NCI-H526 (cell line): ENCODE measurements around the gene SIGLECL1.
"Not testable (repeated sequence)": the region's sequence is repeated elsewhere in the genome, so short reads cannot be mapped to it uniquely, and the experiment has no call there.

Experiments
- DNase-seq, 2 experiments: peaks; one replicate each; lab custom pipeline; 2025; lab: John Stamatoyannopoulos, UW

SIGLECL1 gene

DNA sequence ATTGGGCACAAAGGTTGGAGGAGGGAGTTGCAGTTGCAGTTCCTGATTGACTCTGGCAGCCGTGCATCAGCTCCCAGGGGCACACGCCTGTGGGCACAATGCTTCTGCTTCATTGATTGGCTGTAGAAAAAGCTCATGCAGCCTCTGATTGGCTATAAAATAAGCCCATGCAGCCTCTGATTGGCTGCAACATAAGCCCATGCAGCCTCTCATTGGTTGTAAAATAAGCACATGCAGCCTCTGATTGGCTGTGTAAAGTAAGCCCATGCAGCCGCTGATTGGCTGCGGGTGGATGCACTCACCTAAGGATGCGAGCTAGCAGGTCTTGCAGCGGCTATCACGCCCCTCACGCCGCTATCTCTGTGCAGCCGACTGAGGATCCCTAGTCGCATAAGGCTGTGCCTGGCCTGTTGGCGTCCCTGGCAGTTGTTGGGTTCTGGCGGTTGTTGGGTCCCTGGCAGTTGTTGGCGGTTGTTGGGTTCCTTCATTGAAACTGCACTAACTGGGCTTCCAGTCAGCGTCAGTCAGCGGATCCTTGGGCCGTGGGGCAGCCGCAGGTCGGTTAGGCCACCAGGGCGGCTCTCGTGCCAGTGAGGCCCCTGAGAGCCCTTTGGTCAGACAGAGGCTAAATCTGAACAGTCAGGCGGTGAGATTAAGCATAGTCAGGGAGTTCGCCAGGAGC lies at the start of gene SIGLECL1:
TSS of gene SIGLECL1 (plus strand) at position 295 of the 682 bp plus-strand sequence. CDS start 12,993 bp downstream, outside the sequence.
- DNase-seq = no peak

DNA sequence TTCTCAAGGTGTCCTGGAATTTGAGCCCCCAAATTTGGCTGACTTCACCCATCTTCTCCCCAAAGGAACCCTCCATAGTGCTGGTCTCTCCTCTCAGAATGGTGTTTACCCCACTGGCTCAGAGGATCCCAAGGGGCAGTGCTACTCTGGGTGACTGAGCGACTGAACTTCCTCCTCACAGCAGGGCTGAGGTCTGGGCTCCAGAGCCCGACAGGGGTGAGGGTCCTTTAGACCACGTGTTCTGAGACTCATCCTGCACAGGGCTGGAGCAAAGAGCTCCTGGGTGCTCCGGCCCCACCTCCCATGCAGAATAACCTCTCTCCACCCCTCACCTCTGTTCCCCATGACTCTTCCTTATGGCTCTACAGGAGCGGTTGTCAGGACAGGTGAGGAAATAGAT lies 49.2 kb upstream of the SIGLECL1 start:
- DNase-seq = no peak

DNA sequence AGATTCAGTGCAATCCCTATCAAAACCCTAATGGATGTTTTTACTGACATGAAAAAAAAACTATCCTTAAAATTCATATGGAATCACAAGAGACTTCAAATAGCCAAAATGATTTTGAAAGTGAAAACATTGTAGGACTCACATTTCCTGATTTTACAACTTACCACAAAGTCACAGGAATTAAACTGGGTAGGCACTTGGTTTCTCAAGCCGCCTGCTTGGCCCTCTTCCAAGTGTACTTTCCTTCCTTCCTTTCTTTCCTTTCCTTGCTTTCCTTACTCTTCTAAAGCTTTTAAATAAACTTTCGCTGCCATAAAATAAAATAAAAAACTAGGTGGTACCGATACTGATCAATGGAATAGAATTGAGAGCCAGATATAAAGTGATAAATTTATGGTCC lies 47.0 kb upstream of the SIGLECL1 start:
- DNase-seq = no peak

DNA sequence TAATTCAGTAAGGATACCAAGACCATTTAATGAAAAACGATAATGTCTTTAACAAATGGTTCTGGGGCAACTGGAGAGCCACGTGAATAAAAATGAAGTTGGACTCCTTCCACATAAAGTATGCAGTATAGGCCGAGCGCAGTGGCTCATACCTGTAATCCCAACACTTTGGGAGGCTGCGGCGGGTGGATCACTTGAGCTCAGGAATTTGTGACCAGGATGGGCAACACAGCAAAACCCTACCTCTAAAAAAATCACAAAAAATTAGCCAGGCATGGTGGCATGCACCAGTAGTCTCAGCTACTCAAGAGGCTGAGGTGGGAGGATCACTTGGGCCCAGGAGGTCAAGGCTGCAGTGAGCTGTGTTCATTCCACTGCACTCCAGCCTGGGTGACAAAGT lies 46.6 kb upstream of the SIGLECL1 start:
- no peak for DNase-seq

DNA sequence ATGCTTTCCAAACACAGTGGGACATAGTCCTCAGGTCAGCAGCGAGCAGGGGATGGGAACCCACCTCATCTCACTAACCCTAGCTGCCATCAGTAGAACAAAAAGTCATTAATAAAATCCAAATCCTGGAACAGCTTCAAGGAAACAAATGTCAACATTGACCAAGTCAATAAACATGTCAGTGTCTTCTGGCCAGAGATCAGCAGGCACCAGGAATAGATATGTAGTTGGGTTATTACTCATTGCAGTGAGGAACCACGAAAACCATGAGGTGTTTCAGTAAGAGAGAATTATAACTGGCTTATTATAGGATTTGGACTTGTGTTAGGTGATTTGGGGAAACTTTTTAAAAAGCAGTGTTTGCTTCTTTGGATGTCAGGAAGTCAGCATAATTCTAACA lies 43.1 kb upstream of the SIGLECL1 start:
- DNase-seq = no peak

DNA sequence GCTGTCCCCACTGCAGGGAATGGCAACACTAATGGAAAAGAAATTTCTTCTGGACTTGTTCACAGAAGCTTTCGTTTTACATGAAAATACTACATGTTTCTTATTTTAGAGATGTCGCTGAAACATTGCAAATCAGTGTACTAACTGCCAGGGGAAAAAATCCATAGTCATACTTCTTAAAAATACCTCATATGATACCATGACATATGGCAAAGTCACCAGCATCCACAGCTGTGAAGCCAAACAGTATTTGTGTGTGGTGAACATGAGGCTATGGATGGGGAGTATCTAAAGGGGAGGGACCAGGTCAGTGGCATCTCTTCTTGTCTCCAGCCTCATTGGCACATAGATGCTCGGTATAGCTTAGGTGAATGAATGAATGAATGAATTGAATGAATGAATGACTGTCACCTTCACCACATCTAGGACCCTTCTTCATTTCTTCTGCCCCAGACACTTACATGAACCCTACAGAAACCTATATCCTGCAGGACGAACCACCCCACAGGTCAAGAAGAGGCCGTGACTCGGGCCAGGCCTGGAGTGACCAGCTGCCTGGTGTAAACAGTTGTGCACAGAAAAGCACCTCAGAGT lies 40.6 kb upstream of the SIGLECL1 start:
- no peak for DNase-seq

DNA sequence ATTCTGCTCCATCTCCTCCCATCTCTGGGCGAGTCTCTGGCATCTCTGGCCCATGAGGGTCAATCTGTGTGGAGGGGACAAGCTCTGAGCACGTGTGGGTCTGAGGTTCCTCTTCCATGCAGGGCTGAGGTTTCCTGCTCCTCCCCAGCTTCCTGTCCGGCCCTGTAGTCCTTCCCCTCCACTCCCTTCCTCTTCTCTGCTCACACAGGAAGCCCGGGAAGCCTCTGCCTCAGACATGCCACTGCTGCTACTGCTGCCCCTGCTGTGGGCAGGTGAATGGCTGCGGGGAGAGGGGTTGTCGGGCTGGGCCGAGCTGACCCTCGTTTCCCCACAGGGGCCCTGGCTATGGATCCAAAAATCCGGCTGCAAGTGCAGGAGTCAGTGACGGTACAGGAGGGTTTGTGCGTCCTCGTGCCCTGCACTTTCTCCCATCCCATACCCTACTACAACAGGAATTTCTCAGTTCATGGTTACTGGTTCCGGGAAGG lies 40.0 kb upstream of the SIGLECL1 start:
- DNase-seq = not testable (repeated sequence)

DNA sequence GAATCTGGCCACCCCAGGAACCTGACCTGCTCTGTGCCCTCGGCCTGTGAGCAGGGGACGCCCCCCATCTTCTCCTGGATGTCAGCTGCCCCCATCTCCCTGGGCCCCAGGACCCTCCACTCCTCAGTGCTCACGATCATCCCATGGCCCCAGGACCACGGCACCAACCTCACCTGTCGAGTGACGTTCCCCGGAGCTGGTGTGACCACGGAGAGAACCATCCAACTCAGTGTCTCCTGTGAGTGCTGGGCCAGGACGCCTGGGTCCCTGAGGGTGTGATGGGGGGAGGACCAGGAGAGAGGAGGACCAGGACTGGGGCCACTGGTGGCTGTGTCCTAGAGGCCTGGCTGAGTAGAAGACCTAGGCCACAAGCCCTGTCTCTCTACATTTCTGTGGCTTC lies 39.0 kb upstream of the SIGLECL1 start:
- DNase-seq = no peak

DNA sequence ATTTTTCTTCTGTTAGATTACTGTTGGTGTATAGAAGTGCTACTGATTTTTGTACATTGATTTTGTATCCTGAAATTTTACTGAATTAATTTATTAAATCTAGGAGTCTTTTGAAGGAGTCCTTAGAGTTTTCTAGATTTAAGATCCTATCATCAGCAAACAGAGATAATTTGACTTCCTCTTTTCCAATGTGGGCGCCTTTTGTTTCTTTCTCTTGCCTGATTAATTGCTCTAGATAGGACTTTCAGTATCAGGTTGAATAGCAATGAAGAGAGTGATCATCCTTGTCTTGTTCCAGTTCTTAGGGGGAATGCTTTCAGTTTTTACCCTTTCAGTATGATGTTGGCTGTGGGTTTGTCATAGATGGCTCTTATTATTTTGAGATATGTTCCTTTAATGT lies 31.6 kb upstream of the SIGLECL1 start:
- DNase-seq = no peak

DNA sequence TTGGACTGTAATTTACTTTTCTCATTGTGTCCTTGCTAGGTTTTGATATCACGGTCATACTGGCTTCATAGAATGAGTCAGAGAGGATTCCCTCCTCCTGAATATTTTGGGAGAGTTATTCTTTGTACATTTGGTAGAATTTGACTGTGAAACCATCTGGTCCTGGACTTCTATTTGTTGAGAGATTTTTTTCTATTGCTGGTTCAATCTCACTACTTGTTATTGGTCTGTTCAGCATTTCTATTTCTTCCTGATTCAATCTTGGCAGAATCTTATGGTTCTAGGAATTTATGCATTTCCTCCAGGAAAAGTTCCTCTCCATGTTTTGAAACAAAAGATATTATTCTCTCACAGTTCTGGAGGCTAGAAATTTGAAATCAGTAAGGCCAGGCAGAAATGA lies 30.9 kb upstream of the SIGLECL1 start:
- DNase-seq = no peak

DNA sequence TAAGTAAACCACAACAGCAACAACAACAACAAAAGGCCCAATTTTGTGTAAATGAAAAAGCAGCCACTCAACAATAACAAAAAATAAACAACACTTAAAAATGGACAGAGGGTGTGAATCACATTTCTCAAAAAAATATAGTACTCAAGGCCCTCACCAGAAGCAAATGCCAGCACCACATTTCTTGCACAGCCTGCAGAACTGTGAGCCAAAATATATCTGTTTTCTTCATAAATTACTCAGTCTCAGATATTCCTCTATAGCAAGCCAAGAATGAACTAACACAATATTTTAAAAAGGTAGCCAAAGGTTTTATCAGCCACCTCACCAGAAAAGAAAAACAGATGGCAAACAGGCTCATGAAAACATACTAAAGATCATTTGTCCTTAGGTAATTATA lies 29.9 kb upstream of the SIGLECL1 start:
- no peak for DNase-seq

DNA sequence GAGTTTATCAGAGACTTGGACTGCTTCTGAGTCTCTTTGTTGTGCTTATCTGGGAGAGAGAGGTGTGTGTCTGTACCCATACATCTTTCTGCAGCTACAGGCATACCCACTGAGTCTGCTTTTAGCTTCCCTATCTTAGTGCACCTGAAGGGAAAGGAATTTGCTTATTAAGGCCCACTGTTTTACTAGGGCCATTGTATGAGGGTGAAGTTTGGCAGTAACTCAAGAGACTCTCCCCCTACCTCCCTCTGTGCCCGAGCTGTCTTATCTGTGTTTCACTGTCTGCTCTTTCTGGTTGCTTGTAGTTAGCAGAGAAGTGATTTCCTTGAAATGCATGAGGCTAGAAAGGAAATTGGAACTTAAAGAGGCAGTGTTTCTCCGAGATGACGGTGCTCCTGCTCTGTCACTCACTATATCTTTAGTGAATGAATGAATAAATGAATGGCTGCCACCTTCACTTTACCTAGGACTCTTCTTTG lies 26.7 kb upstream of the SIGLECL1 start:
- DNase-seq = no peak

DNA sequence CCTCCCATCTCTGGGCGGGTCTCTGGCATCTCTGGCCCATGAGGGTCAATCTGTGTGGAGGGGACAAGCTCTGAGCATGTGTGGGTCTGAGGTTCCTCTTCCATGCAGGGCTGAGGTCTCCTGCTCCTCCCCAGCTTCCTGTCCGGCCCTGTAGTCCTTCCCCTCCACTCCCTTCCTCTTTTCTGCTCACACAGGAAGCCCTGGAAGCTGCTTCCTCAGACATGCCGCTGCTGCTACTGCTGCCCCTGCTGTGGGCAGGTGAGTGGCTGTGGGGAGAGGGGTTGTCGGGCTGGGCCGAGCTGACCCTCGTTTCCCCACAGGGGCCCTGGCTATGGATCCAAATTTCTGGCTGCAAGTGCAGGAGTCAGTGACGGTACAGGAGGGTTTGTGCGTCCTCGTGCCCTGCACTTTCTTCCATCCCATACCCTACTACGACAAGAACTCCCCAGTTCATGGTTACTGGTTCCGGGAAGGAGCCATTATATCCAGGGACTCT lies 25.9 kb upstream of the SIGLECL1 start, which contains the start of gene CD33:
TSS of gene CD33 (plus strand) at position 183 of the 496 bp plus-strand sequence. CDS start at position 222, 39 bp downstream.
- DNase-seq = not testable (repeated sequence)

DNA sequence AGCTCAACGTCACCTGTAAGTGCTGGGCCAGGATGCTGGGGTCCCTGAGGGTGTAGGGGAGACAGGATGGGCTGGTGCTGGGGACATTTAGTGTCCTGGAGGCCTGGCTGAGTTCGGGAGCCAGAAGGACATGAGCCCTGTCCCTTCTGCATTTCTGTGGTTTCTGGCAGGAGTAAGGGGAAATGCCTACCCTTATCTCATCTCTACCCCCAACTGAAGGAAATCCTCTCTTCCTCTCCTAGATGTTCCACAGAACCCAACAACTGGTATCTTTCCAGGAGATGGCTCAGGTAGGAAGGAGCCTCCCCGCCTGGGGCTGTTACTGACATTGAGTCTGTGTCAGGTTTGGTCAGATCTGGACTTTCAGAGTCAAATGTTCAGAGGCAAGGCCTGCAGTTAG lies 24.8 kb upstream of the SIGLECL1 start:
- DNase-seq = no peak

DNA sequence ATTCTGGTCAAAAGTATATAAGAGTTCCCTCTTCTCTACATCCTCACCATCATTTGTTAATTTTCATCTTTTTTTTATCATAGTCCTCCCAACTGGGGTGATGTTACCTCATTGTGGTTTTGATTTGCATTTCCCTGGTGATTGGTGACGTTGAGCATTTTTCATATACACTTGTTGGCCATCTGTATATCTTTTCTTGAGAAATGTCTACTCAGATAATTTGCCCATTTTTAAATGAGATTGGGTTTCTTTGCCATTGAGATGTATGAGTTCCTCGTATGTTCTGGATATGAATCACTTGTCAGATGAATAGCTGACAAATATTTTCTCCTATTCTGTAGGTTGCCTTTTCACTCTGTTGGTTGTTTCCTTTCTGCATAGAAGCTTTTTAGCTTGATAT lies 23.6 kb upstream of the SIGLECL1 start:
- no peak for DNase-seq

DNA sequence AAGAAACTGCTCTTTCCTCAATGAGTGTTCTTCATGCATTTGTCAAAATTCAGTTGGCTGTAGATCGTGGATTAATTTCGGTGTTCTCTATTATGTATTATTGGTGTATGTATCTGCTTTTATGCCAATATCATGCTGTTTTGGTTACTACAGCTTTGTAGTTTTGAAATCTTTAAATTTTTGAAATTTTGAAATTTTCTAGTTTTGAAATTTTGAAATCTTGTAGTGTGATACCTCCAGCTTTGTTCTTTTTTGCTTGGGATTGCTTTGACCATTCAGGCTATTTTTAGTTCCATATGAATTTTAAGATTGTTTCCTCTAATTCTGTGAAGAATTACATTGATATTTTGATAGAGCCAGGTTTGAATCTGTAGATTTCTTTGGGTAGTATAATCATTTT lies 22.9 kb upstream of the SIGLECL1 start:
- DNase-seq = no peak

DNA sequence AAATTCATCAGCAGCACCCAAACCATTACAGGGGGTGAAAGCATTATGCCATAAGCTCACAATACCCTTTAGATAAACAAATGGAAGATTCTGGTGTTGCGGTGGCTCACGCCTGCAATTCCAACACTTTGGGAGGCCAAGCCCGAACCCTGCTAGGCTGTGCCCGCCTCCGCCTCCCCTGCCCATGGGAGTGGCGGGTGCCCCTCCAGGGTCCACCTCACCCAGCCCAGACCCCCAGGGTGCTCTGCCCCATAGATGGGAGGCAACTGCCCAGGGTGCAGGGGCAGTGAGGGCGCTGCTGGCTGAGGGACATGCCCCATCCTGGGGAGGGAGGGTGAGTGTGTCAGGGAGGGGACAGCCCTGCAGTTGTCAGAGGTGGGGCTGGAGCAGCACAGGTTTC lies 10.0 kb upstream of the SIGLECL1 start:
- no peak for DNase-seq

DNA sequence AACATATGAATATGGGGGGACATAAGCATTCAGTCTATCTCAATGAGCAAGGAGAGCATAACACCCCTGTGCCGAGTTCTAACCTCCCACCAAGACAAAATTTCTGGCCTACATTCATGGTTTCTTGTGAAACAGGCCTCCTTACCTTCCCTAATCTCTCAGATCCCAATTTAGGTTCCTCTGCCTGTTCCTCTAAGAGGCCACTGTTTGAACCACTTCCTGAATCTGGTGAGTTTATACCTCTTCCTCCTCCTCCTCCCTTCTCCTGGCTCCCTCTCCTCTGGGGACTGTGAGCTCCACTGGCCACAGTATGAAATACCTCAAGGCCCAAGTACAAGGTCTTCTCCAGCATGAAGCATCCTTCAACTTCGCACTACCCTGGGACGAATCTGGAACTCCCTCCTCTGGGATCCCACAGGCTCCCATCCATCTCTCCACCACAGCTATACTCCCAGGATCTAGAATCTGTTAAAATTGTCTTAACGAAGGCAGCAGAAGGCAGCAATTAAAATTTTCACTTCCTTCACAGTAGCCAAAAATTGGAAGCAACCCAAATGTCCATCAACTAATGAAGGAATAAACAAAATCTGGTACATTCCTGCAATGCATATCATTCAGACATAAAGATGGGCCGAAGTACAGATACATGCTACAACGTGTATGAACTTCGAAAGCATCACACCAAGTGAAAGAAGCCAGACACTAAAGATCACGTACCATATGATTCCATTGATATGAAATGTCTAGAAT lies 7.8 kb upstream of the SIGLECL1 start:
- no peak for DNase-seq

DNA sequence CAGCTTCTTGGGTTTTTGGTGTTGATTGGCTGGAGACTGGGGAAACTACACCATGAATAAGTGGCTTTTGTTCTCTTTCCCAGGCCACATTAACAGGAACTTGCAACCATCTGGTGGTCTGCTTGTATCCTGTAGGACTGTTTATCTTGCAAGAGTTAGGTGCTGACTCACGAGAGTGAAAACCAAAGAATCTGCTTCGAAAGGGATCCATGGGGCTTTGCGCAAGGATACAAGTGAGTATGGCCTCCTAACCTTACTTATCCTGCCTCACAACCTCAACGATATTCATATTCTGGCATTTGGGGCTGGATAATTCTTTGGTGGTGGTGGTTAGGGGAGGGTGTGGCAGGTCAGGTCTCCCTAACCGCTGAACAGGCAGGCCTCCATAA lies 4.7 kb upstream of the SIGLECL1 start:
- DNase-seq = no peak

DNA sequence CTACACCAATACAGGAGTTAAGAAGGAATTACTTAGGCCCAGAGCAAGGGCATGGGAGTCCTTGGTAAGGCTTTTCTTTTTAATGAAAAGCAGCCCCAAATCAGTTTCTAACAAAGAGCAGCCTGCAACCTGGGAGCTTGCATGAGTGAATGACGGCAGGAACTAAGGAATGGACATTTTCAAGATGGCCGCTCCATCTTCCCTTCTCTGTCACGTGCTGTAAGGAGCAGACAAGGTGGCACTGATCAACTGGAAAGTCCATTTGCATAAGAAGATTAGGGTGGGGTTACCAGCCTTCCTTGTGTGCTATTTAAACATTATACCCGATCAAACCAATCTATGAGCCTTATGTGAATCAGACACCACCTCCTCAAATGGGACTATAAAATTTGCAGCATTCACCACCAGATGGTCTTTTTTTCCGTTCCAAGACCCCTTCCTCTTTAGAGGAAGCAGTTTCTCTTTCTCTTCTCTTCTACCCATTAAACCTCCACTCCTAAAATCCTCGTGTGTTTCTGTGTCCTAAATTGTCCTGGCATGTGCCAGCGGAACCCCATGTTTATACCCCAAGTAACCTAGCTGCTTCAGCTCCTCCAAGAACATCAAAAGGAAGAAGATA lies 2.8 kb upstream of the SIGLECL1 start:
- no peak for DNase-seq

DNA sequence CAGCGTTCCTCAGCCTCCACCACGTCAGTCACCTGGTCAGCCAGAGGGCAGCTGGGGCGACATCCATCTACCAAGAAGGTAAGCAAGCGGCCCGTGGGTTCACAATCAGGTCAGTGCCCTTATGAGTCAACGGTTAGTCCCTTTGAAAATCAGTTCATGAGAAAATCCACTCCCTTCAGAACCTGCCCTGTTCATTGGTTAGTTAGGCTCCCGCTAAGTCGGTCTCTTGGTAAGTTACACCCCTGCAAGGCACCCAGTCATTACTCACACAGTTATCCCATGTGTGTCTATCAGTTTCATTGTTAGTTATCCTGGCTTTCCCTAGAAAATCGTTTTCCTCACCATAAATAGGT lies 564 bp downstream of the SIGLECL1 start:
- DNase-seq = no peak

DNA sequence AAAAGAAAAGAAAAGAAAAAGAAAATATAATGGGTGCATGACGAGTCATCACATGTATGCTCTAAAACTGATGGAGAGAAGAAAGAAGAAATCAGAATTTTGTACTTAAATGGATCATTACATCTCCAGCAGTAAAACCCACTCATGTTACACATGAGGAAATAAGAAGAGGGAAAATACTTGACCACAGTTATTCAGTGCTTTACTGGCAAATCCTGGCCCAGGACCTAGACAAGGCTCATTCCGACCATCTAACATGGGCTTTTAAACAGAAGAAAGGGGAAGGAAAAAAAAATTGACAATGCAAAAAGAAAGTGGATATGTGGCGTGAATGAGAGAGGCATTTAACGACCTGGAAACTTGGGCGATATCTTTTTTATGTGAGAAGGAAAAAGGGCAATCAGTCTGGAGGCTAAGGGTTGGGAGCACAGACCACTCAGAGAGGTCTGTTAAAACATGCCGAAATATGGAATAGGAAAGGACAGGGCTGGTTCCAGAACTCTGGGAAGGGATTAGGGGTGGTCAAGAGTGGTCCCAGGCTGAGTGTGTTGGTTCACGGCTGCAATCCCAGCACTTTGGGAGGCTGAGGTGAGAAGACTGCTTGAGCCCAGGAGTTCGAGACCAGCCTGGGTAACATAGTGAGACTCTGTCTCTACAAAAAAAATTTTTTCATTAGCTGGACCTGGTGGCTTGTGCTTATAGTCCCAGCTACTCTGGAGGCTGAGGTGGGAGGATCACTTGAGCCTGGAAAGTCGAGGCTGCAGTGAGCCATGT lies 1.6 kb downstream of the SIGLECL1 start:
- no peak for DNase-seq
